ENCODE data around the gene AMPH. TPM values are rescaled to one million over a fixed set of nuclear protein-coding genes. Genes with fewer than 3 reads are reported as not detected.

Gene AMPH
- polyA plus RNA-seq, 2 donors = 0.28 to 0.51 TPM

- Histone ChIP-seq H3K9me3 (ENCODE audit: control insufficient read depth in 2 of 2, insufficient read depth in 1 of 2, low read depth in 1 of 2, low read length in 1 of 2) (peaks cover 0 to 2% of the 10 kb centered on the region in 2 donors), H3K27ac (ENCODE audit: low read depth in 2 of 2, low read length in 1 of 2) (no peak overlapping the region), H3K27me3 (ENCODE audit: control insufficient read depth in 1 of 2, insufficient read depth in 2 of 2, low read length in 2 of 2) (no peaks in the 10 kb centered on the region), H3K4me3 (ENCODE audit: low read depth in 1 of 2, low read length in 2 of 2) (no peak overlapping the region), H3K4me1 (ENCODE audit: control insufficient read depth in 2 of 2, insufficient read depth in 2 of 2, low read length in 1 of 2) (no peaks in the 10 kb centered on the region), H3K36me3 (ENCODE audit: control insufficient read depth in 2 of 2, insufficient read depth in 2 of 2, low read length in 1 of 2) (no peaks in the 10 kb centered on the region)
- WGBS, 2 donors = 46 to 54% methylated on average over 2 of the region's 2 CpGs
Observed at GRCh38 chr7:38492010-38492409, 139.2 kb downstream of the AMPH start.

GRCh38 chr7:38482521-38482920 lies 148.7 kb downstream of the AMPH start:
- Histone ChIP-seq H3K4me1 (ENCODE audit: control insufficient read depth in 2 of 2, insufficient read depth in 2 of 2, low read length in 1 of 2) (no peaks in the 10 kb centered on the region), H3K36me3 (ENCODE audit: control insufficient read depth in 2 of 2, insufficient read depth in 2 of 2, low read length in 1 of 2) (no peaks in the 10 kb centered on the region), H3K4me3 (ENCODE audit: low read depth in 1 of 2, low read length in 2 of 2) (no peak overlapping the region), H3K27me3 (ENCODE audit: control insufficient read depth in 1 of 2, insufficient read depth in 2 of 2, low read length in 2 of 2) (no peaks in the 10 kb centered on the region), H3K9me3 (ENCODE audit: control insufficient read depth in 2 of 2, insufficient read depth in 1 of 2, low read depth in 1 of 2, low read length in 1 of 2) (no peaks in the 10 kb centered on the region), H3K27ac (ENCODE audit: low read depth in 2 of 2, low read length in 1 of 2) (no peak overlapping the region)
- WGBS, 2 donors = 57 to 68% methylated on average over 1 of the region's 1 CpG

- WGBS, 2 donors = 63 to 68% methylated on average over 2 of the region's 2 CpGs
- H3K27me3 ChIP-seq (ENCODE audit: control insufficient read depth in 1 of 2, insufficient read depth in 2 of 2, low read length in 2 of 2) = no peaks in the 10 kb centered on the region
- H3K4me1 ChIP-seq (ENCODE audit: control insufficient read depth in 2 of 2, insufficient read depth in 2 of 2, low read length in 1 of 2) = no peaks in the 10 kb centered on the region
- no peaks in the 10 kb centered on the region for H3K36me3 ChIP-seq (ENCODE audit: control insufficient read depth in 2 of 2, insufficient read depth in 2 of 2, low read length in 1 of 2)
- no peak overlapping the region for H3K4me3 ChIP-seq (ENCODE audit: low read depth in 1 of 2, low read length in 2 of 2)
- no peaks in the 10 kb centered on the region for H3K9me3 ChIP-seq (ENCODE audit: control insufficient read depth in 2 of 2, insufficient read depth in 1 of 2, low read depth in 1 of 2, low read length in 1 of 2)
- no peak overlapping the region for H3K27ac ChIP-seq (ENCODE audit: low read depth in 2 of 2, low read length in 1 of 2)
Observed at GRCh38 chr7:38481401-38481800, 149.8 kb downstream of the AMPH start.

- WGBS, 2 donors = 37 to 47% methylated on average over 3 of the region's 3 CpGs
- Histone ChIP-seq H3K36me3 (ENCODE audit: control insufficient read depth in 2 of 2, insufficient read depth in 2 of 2, low read length in 1 of 2) (no peaks in the 10 kb centered on the region), H3K9me3 (ENCODE audit: control insufficient read depth in 2 of 2, insufficient read depth in 1 of 2, low read depth in 1 of 2, low read length in 1 of 2) (peaks cover 0 to 2% of the 10 kb centered on the region in 2 donors), H3K4me3 (ENCODE audit: low read depth in 1 of 2, low read length in 2 of 2) (no peak overlapping the region), H3K4me1 (ENCODE audit: control insufficient read depth in 2 of 2, insufficient read depth in 2 of 2, low read length in 1 of 2) (no peaks in the 10 kb centered on the region), H3K27me3 (ENCODE audit: control insufficient read depth in 1 of 2, insufficient read depth in 2 of 2, low read length in 2 of 2) (no peaks in the 10 kb centered on the region), H3K27ac (ENCODE audit: low read depth in 2 of 2, low read length in 1 of 2) (no peak overlapping the region)
Observed at GRCh38 chr7:38478404-38478803, 152.8 kb downstream of the AMPH start.

- no peaks in the 10 kb centered on the region for H3K4me1 ChIP-seq (ENCODE audit: control insufficient read depth in 2 of 2, insufficient read depth in 2 of 2, low read length in 1 of 2)
- peaks cover 0 to 2% of the 10 kb centered on the region in 2 donors for H3K9me3 ChIP-seq (ENCODE audit: control insufficient read depth in 2 of 2, insufficient read depth in 1 of 2, low read depth in 1 of 2, low read length in 1 of 2)
- no peak overlapping the region for H3K27ac ChIP-seq (ENCODE audit: low read depth in 2 of 2, low read length in 1 of 2)
- 90 to 97% methylated on average over 1 of the region's 1 CpG for WGBS, 2 donors
- no peaks in the 10 kb centered on the region for H3K27me3 ChIP-seq (ENCODE audit: control insufficient read depth in 1 of 2, insufficient read depth in 2 of 2, low read length in 2 of 2)
- H3K4me3 ChIP-seq (ENCODE audit: low read depth in 1 of 2, low read length in 2 of 2) = no peak overlapping the region
- no peaks in the 10 kb centered on the region for H3K36me3 ChIP-seq (ENCODE audit: control insufficient read depth in 2 of 2, insufficient read depth in 2 of 2, low read length in 1 of 2)
Observed at GRCh38 chr7:38477333-38477732, 153.8 kb downstream of the AMPH start.

- 82 to 84% methylated on average over 6 of the region's 6 CpGs for WGBS, 2 donors
- H3K27me3 ChIP-seq (ENCODE audit: control insufficient read depth in 1 of 2, insufficient read depth in 2 of 2, low read length in 2 of 2) = no peaks in the 10 kb centered on the region
- no peak overlapping the region for H3K4me3 ChIP-seq (ENCODE audit: low read depth in 1 of 2, low read length in 2 of 2)
- H3K4me1 ChIP-seq (ENCODE audit: control insufficient read depth in 2 of 2, insufficient read depth in 2 of 2, low read length in 1 of 2) = no peaks in the 10 kb centered on the region
- no peaks in the 10 kb centered on the region for H3K36me3 ChIP-seq (ENCODE audit: control insufficient read depth in 2 of 2, insufficient read depth in 2 of 2, low read length in 1 of 2)
- H3K27ac ChIP-seq (ENCODE audit: low read depth in 2 of 2, low read length in 1 of 2) = no peak overlapping the region
- peaks cover 0 to 2% of the 10 kb centered on the region in 2 donors for H3K9me3 ChIP-seq (ENCODE audit: control insufficient read depth in 2 of 2, insufficient read depth in 1 of 2, low read depth in 1 of 2, low read length in 1 of 2)
Observed at GRCh38 chr7:38476764-38477163, 154.4 kb downstream of the AMPH start.

- H3K27me3 ChIP-seq (ENCODE audit: control insufficient read depth in 1 of 2, insufficient read depth in 2 of 2, low read length in 2 of 2) = no peaks in the 10 kb centered on the region
- H3K36me3 ChIP-seq (ENCODE audit: control insufficient read depth in 2 of 2, insufficient read depth in 2 of 2, low read length in 1 of 2) = no peaks in the 10 kb centered on the region
- H3K9me3 ChIP-seq (ENCODE audit: control insufficient read depth in 2 of 2, insufficient read depth in 1 of 2, low read depth in 1 of 2, low read length in 1 of 2) = no peaks in the 10 kb centered on the region
- H3K4me1 ChIP-seq (ENCODE audit: control insufficient read depth in 2 of 2, insufficient read depth in 2 of 2, low read length in 1 of 2) = no peaks in the 10 kb centered on the region
- no peak overlapping the region for H3K4me3 ChIP-seq (ENCODE audit: low read depth in 1 of 2, low read length in 2 of 2)
- H3K27ac ChIP-seq (ENCODE audit: low read depth in 2 of 2, low read length in 1 of 2) = no peak overlapping the region
- WGBS, 2 donors = 70 to 78% methylated on average over 6 of the region's 6 CpGs
Observed at GRCh38 chr7:38465956-38466355, 165.2 kb downstream of the AMPH start.

GRCh38 chr7:38463277-38464225 lies 167.6 kb downstream of the AMPH start:
- no peaks in the 10 kb centered on the region for H3K36me3 ChIP-seq (ENCODE audit: control insufficient read depth in 2 of 2, insufficient read depth in 2 of 2, low read length in 1 of 2)
- no peak overlapping the region for H3K4me3 ChIP-seq (ENCODE audit: low read depth in 1 of 2, low read length in 2 of 2)
- H3K27me3 ChIP-seq (ENCODE audit: control insufficient read depth in 1 of 2, insufficient read depth in 2 of 2, low read length in 2 of 2) = no peaks in the 10 kb centered on the region
- 29 to 31% methylated on average over 8 of the region's 8 CpGs for WGBS, 2 donors
- no peaks in the 10 kb centered on the region for H3K9me3 ChIP-seq (ENCODE audit: control insufficient read depth in 2 of 2, insufficient read depth in 1 of 2, low read depth in 1 of 2, low read length in 1 of 2)
- no peak overlapping the region for H3K27ac ChIP-seq (ENCODE audit: low read depth in 2 of 2, low read length in 1 of 2)
- H3K4me1 ChIP-seq (ENCODE audit: control insufficient read depth in 2 of 2, insufficient read depth in 2 of 2, low read length in 1 of 2) = no peaks in the 10 kb centered on the region

GRCh38 chr7:38462819-38463218 lies 168.4 kb downstream of the AMPH start:
- Histone ChIP-seq H3K4me3 (ENCODE audit: low read depth in 1 of 2, low read length in 2 of 2) (no peak overlapping the region), H3K9me3 (ENCODE audit: control insufficient read depth in 2 of 2, insufficient read depth in 1 of 2, low read depth in 1 of 2, low read length in 1 of 2) (no peaks in the 10 kb centered on the region), H3K4me1 (ENCODE audit: control insufficient read depth in 2 of 2, insufficient read depth in 2 of 2, low read length in 1 of 2) (no peaks in the 10 kb centered on the region), H3K27ac (ENCODE audit: low read depth in 2 of 2, low read length in 1 of 2) (no peak overlapping the region), H3K27me3 (ENCODE audit: control insufficient read depth in 1 of 2, insufficient read depth in 2 of 2, low read length in 2 of 2) (no peaks in the 10 kb centered on the region), H3K36me3 (ENCODE audit: control insufficient read depth in 2 of 2, insufficient read depth in 2 of 2, low read length in 1 of 2) (no peaks in the 10 kb centered on the region)
- 94% methylated on average over 11 of the region's 11 CpGs for WGBS, 2 donors

- Histone ChIP-seq H3K27ac (ENCODE audit: low read depth in 2 of 2, low read length in 1 of 2) (no peak overlapping the region), H3K4me1 (ENCODE audit: control insufficient read depth in 2 of 2, insufficient read depth in 2 of 2, low read length in 1 of 2) (no peaks in the 10 kb centered on the region), H3K4me3 (ENCODE audit: low read depth in 1 of 2, low read length in 2 of 2) (no peak overlapping the region), H3K36me3 (ENCODE audit: control insufficient read depth in 2 of 2, insufficient read depth in 2 of 2, low read length in 1 of 2) (no peaks in the 10 kb centered on the region), H3K9me3 (ENCODE audit: control insufficient read depth in 2 of 2, insufficient read depth in 1 of 2, low read depth in 1 of 2, low read length in 1 of 2) (no peaks in the 10 kb centered on the region), H3K27me3 (ENCODE audit: control insufficient read depth in 1 of 2, insufficient read depth in 2 of 2, low read length in 2 of 2) (no peaks in the 10 kb centered on the region)
- whole genome bisulfite sequencing, 2 donors = 83 to 86% methylated on average over 7 of the region's 7 CpGs
Observed at GRCh38 chr7:38461887-38462286, 169.3 kb downstream of the AMPH start.
